Heart left ventricle (tissue), 16 donors: ENCODE data around the gene PIGP. TPM values are rescaled to one million over a fixed set of nuclear protein-coding genes. Genes with fewer than 3 reads are reported as not detected.

Experiments
- ATAC-seq, 4 donors: fragments of 200-7000 bp; cut with Tn5 transposase; one replicate each; pipeline ENCODE4 v1.9.1; 2020 to 2022; ENCODE audit warnings: moderate library complexity in 4 of 4, mild to moderate bottlenecking in 3 of 4, moderate number of reproducible peaks in 1 of 4
- DNase-seq, 5 donors: peaks; one replicate each; pipeline ENCODE4 v3.0.0-alpha.2; 2020
- H3K27ac ChIP-seq, 12 donors: fragments of 200-600 bp; sonication (generic) in 4 of 12; one replicate each; pipeline versions ENCODE4 v1.5.0 to v1.8.0; 2016 to 2022; ENCODE audit warnings: mild to moderate bottlenecking in 2 of 12
- H3K27me3 ChIP-seq, 9 donors: fragments of 200-600 bp; sonication (generic) in 2 of 9; one replicate each; pipeline versions ENCODE4 v1.5.1 to v1.8.0; 2016 to 2022; ENCODE audit warnings: mild to moderate bottlenecking in 3 of 9
- H3K36me3 ChIP-seq, 9 donors: fragments of 200-600 bp; sonication (generic) in 2 of 9; one replicate each; pipeline versions ENCODE4 v1.5.0 to v1.8.0; 2018 to 2022; ENCODE audit warnings: mild to moderate bottlenecking in 2 of 9
- H3K4me1 ChIP-seq, 12 donors: fragments of 200-600 bp; sonication (generic) in 4 of 12; one replicate each; pipeline versions ENCODE4 v1.5.0 to v1.8.0; 2016 to 2022; ENCODE audit warnings: mild to moderate bottlenecking in 3 of 12
- H3K4me3 ChIP-seq, 12 donors: fragments of 200-600 bp; sonication (generic) in 4 of 12; one replicate each; pipeline versions ENCODE4 v1.5.0 to v1.8.0; 2017 to 2022; ENCODE audit warnings: mild to moderate bottlenecking in 9 of 12, moderate library complexity in 4 of 12
- H3K9me3 ChIP-seq, 12 donors: fragments of 200-600 bp; sonication (generic) in 4 of 12; one replicate each; pipeline versions ENCODE4 v1.5.0 to v1.8.0; 2016 to 2022; ENCODE audit warnings: mild to moderate bottlenecking in 1 of 12
- POLR2A ChIP-seq, 2 donors: fragments of 450-650 bp; IDR thresholded peaks; one replicate each; pipeline ENCODE4 v1.6.1; 2017; ENCODE audit warnings: antibody characterized with exemption in 2 of 2, mild to moderate bottlenecking in 2 of 2, moderate library complexity in 2 of 2
- WGBS, 4 donors: extraction: QIAGEN DNeasy Blood & Tissue Kit in 2 of 4; methylation state at CpG; one replicate each; pipeline versions ENCODE4 v1.1.5 to v1.1.7; 2013 to 2018; 5-methylcytosine and 5-hydroxymethylcytosine counted together
- intact Hi-C, 10 donors: fragments of 100-400 bp; cut with DNase I; formaldehyde crosslinking; loops; one replicate each; pipeline versions ENCODE4 v1.11.1 to v1.14.2; 2022
- polyA plus RNA-seq, 2 donors: library from polyadenylated mRNA; stranded (reverse); fragments of 200-250 nt; gene quantifications; one replicate each; pipeline ENCODE4 v1.2.3, GENCODE V29; 2013
- total RNA-seq, 9 donors: library from RNA; depleted of rRNA in 2 of 9; stranded (reverse); fragments of >200 nt in 2 of 9; fragmentation: NEBNext Ultra II Directional in 3 of 9; extraction: Animal tissue kit (Norgen Biotek cat#: 25700) in 3 of 9; gene quantifications; one replicate each; pipeline versions ENCODE4 v1.1.0 to v1.2.4, GENCODE V29; 2016 to 2023
- TF ChIP-seq, protein P1 (sequence below), 12 donors: fragments of 200-600 bp; sonication (generic) in 4 of 12; IDR thresholded peaks; one replicate each; pipeline versions ENCODE4 v1.5.0 to v1.8.0; 2018 to 2022; ENCODE audit warnings: antibody characterized with exemption in 12 of 12, mild to moderate bottlenecking in 5 of 12
- donor health status: ischemic (EF 13 %, LVEDD 7.1; RV severe dilation, severe dysfunction).
- donor health status: healthy with polysubstance abuse.
- donor health status: DM: no; HTN: yes; CAD: no.
- donor health status: DM: no; HTN: no; CAD: no.
- donor health status: ischemic (EF 25% LVEDD 6.9; RV normal size, moderate dysfunction).
- donor health status: ischemic (EF 25% LVEDD 5.7; RV mildly dilated, moderate dysfunction).
- donor health status: healthy.
- donor health status: DM: yes; HTN: yes; CAD: no.
- donor health status: ischemic (EF 35%, LVEDD 5.7; RV mildly dilated, moderate dysfunction).
- donor health status: nonischemic (EF 11% LVEDD 7.7; RV severe dilation, severe dysfunction).
- donor health status: DM: yes; HTN: yes; CAD: no.
- donor health status: PGD.
- donor health status: ischemic (EF 29% LVEDD 5.4; RV normal size, mild dysfunction).
- donor health status: nonischemic (EF 23%, LVEDD 6.1; RV moderate dilation, normal function).

Gene PIGP
- total and polyA plus RNA-seq, 11 donors, result 30.7 to 44.9 (median 37.1) TPM

DNA sequence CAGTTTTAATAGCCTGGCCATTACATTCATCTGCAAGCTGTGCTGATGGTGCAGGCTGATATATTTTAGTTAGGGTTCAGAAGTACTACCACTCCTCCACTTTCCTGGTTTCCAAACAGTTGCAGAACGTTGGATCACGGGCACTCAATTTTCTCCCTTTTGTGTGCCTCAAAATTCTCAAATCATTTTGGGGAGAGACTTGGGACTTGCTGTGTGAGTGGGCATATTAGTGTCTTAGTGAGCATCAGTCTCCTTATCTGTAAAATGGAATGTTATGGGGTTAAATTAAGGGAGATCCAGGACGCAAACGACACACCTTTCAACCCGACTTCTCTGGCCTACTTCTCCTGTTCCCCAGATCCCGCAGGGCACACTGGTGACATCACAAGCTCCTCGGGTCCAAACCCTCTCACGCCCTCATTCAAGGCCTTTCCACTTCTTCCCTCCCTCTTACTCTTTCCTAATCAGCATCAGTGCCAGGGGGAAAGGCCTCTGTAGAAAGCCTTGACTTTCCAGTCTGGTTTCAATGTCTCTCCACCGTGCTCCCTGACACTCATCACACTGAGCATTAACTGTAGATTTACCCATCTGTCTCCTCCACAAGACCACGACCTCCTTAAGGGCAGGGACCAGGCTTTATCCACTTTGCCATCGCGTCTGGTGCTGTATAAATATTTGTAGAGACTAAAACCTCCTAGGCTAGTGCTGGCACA lies 1.2 kb downstream of the PIGP start:
- DNase-seq, result peak in 4 of 5 donors; percentile 25 to 62 (median 40)
- ATAC-seq, result peak in 3 of 4 donors; percentile 2 to 27 (median 19)
- H3K9me3 ChIP-seq, result peaks cover 0 to 10% (median 0%) of the 10 kb centered on the region in 12 donors
- peaks cover 0 to 31% (median 18%) of the 10 kb centered on the region in 12 donors for H3K4me1 ChIP-seq
- peak overlapping the region; percentile 67 to 96 (median 80) for H3K4me3 ChIP-seq
- peak overlapping the region; percentile 92 to 100 (median 99) for H3K27ac ChIP-seq
- intact Hi-C loops, result loop anchor here in 6 of 10 donors (1.0 to 10.0 kb wide), 5 partner anchors 77 to 197 kb away; no protein-coding TSS in a partner anchor
- H3K27me3 ChIP-seq, result no peaks in the 10 kb centered on the region
- 24 to 34% (median 32%) methylated on average over 12 of the region's 12 CpGs for WGBS, 4 donors
- TF ChIP-seq, protein P1, sequence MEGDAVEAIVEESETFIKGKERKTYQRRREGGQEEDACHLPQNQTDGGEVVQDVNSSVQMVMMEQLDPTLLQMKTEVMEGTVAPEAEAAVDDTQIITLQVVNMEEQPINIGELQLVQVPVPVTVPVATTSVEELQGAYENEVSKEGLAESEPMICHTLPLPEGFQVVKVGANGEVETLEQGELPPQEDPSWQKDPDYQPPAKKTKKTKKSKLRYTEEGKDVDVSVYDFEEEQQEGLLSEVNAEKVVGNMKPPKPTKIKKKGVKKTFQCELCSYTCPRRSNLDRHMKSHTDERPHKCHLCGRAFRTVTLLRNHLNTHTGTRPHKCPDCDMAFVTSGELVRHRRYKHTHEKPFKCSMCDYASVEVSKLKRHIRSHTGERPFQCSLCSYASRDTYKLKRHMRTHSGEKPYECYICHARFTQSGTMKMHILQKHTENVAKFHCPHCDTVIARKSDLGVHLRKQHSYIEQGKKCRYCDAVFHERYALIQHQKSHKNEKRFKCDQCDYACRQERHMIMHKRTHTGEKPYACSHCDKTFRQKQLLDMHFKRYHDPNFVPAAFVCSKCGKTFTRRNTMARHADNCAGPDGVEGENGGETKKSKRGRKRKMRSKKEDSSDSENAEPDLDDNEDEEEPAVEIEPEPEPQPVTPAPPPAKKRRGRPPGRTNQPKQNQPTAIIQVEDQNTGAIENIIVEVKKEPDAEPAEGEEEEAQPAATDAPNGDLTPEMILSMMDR (IDR thresholded peaks at IDR 0.05), result no peak
- no peak for TF ChIP-seq POLR2A (IDR thresholded peaks at IDR 0.05)
- H3K36me3 ChIP-seq, result peaks cover 0 to 31% (median 22%) of the 10 kb centered on the region in 9 donors

DNA sequence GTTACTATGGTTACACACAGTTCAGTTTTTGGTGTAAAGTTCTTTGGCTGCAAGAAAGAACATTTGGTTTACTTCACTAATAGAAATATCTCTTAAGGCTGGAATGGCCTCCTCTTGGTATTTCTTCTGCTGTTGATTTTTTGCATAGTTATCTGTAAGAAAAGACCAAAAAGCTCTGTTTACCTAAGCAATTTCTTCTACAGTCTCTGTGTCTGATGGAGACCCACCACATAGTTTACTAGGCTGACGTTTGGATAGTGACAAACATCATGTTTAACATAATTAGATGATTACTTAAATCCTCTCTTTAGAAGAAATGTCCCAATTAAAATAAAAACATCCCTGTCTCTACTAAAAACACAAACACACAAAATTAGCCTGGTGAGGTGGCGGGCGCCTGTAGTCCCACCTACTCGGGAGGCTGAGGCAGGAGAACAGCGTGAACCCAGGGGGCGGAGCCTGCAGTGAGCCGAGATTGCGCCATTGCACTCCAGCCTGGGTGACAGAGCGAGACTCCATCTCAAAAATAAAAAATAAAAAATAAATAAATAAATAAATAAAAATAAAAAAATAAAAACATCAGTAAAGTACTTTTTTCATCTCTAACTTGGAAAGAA lies 7.2 kb downstream of the PIGP start:
- WGBS, 4 donors, result 96 to 98% (median 97%) methylated on average over 9 of the region's 9 CpGs
- ATAC-seq (no peak), DNase-seq (no peak)
- Histone ChIP-seq H3K27ac (no peak overlapping the region), H3K4me3 (no peak overlapping the region), H3K4me1 (peaks cover 0 to 4% (median 0%) of the 10 kb centered on the region in 12 donors), H3K27me3 (no peaks in the 10 kb centered on the region), H3K36me3 (peaks cover 0 to 52% (median 40%) of the 10 kb centered on the region in 9 donors), H3K9me3 (peaks cover 0 to 10% (median 0%) of the 10 kb centered on the region in 12 donors)
- intact Hi-C loops, result no loop called here
- TF ChIP-seq, protein P1 (IDR thresholded peaks at IDR 0.05), result no peak
- no peak for TF ChIP-seq POLR2A (IDR thresholded peaks at IDR 0.05)

DNA sequence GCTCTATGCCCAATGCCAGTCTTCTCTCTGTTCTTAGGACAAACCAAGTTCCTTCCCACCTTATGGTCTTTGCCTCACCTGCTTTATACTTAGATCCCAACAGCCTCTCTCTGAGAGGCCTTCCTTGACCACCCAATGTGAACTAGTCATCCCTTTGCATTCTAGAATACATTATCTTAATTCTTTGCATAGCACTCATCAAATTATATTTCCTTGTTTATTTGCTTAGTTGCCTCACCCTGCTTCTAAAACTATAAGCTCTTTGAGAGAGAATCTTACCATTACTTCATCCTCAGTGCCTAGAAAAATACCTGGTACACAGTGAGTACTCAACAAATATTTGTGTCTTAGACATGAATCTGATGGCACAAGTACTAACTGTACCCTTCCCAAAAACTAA lies 8.0 kb downstream of the PIGP start:
- H3K27me3 ChIP-seq, result no peaks in the 10 kb centered on the region
- H3K4me1 ChIP-seq, result peaks cover 0 to 7% (median 0%) of the 10 kb centered on the region in 12 donors
- DNase-seq (no peak), ATAC-seq (no peak)
- H3K27ac ChIP-seq, result no peak overlapping the region
- peaks cover 0 to 10% (median 0%) of the 10 kb centered on the region in 12 donors for H3K9me3 ChIP-seq
- TF ChIP-seq POLR2A (IDR thresholded peaks at IDR 0.05), result no peak
- TF ChIP-seq, protein P1 (IDR thresholded peaks at IDR 0.05), result no peak
- no peak overlapping the region for H3K4me3 ChIP-seq
- intact Hi-C loops, result no loop called here
- H3K36me3 ChIP-seq, result peaks cover 0 to 50% (median 37%) of the 10 kb centered on the region in 9 donors

GRCh38 chr21:37063433-37063832 lies 9.4 kb downstream of the PIGP start:
- H3K4me1 ChIP-seq, result peaks cover 0 to 7% (median 0%) of the 10 kb centered on the region in 12 donors
- no peak for TF ChIP-seq POLR2A (IDR thresholded peaks at IDR 0.05)
- TF ChIP-seq, protein P1 (IDR thresholded peaks at IDR 0.05), result no peak
- no peak overlapping the region for H3K27ac ChIP-seq
- DNase-seq (no peak), ATAC-seq (no peak)
- 74 to 86% (median 83%) methylated on average over 1 of the region's 1 CpG for WGBS, 4 donors
- H3K4me3 ChIP-seq, result no peak overlapping the region
- H3K9me3 ChIP-seq, result peaks cover 0 to 4% (median 0%) of the 10 kb centered on the region in 12 donors
- intact Hi-C loops, result no loop called here
- H3K27me3 ChIP-seq, result no peaks in the 10 kb centered on the region
- H3K36me3 ChIP-seq, result peaks cover 0 to 38% (median 31%) of the 10 kb centered on the region in 9 donors
